ENCODE results near the gene COX7C.

DNA sequence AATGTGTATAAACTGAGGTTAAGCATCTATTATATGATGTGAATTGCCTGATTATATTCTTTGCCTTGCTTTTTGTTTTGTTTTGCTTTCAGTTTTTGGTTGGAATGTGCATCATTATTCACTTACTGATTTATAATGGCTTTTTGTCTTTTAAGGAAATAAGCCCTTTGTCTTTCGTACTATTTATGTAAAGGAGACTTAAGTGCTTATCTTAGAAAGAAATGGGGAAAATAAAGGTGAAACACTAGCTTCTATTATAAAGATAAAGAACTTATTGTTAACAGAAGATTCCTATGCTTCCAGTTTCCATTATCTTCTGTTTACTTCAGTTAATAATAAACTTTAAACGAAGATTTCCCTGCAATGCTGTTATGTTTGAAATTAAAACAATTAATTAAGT, 23.3 kb downstream of the COX7C start:
- TF ChIP-seq, protein P1, sequence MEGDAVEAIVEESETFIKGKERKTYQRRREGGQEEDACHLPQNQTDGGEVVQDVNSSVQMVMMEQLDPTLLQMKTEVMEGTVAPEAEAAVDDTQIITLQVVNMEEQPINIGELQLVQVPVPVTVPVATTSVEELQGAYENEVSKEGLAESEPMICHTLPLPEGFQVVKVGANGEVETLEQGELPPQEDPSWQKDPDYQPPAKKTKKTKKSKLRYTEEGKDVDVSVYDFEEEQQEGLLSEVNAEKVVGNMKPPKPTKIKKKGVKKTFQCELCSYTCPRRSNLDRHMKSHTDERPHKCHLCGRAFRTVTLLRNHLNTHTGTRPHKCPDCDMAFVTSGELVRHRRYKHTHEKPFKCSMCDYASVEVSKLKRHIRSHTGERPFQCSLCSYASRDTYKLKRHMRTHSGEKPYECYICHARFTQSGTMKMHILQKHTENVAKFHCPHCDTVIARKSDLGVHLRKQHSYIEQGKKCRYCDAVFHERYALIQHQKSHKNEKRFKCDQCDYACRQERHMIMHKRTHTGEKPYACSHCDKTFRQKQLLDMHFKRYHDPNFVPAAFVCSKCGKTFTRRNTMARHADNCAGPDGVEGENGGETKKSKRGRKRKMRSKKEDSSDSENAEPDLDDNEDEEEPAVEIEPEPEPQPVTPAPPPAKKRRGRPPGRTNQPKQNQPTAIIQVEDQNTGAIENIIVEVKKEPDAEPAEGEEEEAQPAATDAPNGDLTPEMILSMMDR (conservative IDR thresholded peaks at IDR 0.05; ENCODE audit: low read depth, low read length) = no peak
- TF ChIP-seq EZH2 (IDR thresholded peaks at IDR 0.05; ENCODE audit: borderline replicate concordance, low read depth, low read length, poor library complexity, severe bottlenecking) = no peak
